ENCODE results near the gene NUDC.

DNA sequence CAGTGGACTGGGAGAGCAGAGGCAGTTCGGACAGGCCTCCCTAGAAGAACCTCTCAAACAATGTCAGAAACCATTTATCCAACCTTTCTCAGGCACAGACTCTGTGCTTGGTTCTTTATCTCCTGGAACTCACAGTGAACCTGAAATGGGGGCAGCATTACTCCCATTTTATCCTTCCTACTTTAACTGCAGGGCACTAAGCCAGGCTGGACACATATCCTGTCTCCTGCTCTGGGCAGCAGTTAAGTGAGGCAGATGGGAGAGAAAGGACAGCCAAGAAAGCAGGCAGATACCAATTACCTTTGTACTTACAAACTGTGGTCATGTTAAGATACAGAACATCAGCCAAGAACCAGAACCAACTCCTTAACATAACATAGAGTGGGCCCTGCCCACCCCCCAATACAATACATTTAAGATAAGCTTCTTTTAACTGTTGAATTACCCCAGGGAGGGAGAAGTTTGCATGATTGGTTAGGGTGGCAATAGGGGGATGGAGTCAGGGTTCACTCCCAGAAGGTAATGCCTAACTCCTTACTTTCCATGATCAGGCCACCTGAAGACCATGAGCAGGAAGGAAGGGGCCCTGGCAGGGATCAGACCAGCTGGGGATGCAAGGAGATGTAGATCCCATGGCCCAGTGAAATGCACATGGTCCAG is 27.9 kb downstream of the NUDC start:
- TF ChIP-seq, protein P1, sequence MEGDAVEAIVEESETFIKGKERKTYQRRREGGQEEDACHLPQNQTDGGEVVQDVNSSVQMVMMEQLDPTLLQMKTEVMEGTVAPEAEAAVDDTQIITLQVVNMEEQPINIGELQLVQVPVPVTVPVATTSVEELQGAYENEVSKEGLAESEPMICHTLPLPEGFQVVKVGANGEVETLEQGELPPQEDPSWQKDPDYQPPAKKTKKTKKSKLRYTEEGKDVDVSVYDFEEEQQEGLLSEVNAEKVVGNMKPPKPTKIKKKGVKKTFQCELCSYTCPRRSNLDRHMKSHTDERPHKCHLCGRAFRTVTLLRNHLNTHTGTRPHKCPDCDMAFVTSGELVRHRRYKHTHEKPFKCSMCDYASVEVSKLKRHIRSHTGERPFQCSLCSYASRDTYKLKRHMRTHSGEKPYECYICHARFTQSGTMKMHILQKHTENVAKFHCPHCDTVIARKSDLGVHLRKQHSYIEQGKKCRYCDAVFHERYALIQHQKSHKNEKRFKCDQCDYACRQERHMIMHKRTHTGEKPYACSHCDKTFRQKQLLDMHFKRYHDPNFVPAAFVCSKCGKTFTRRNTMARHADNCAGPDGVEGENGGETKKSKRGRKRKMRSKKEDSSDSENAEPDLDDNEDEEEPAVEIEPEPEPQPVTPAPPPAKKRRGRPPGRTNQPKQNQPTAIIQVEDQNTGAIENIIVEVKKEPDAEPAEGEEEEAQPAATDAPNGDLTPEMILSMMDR (IDR thresholded peaks at IDR 0.05) = no peak
- TF ChIP-seq POLR2A (IDR thresholded peaks at IDR 0.05) = no peak

Data from adrenal gland (tissue), 5 donors.